ENCODE results near the gene ZNF148.

The ZNF148 gene

GRCh38 chr3:125281381-125281780, 93.7 kb downstream of the ZNF148 start:
- Histone ChIP-seq H3K9me3 (ENCODE audit: control insufficient read depth, low read length) (no peaks in the 10 kb centered on the region), H3K4me1 (ENCODE audit: control insufficient read depth, insufficient read depth, low read length, poor library complexity, severe bottlenecking) (no peaks in the 10 kb centered on the region), H3K27ac (ENCODE audit: low read depth, low read length, severe bottlenecking) (no peak overlapping the region), H3K4me3 (ENCODE audit: extremely low read depth, insufficient read depth, low read length, poor library complexity, severe bottlenecking) (no peak overlapping the region), H3K36me3 (ENCODE audit: control insufficient read depth, insufficient read depth, low read length) (no peaks in the 10 kb centered on the region)
- 86 to 100% methylated on average over 1 of the region's 1 CpG for WGBS, 2 experiments (ENCODE audit: insufficient coverage in 2 of 2)

GRCh38 chr3:125280668-125281361, 94.3 kb downstream of the ZNF148 start:
- WGBS, 2 experiments (ENCODE audit: insufficient coverage in 2 of 2), result no CpG with 5 or more reads among the region's 2 CpGs
- peaks cover 2% of the 10 kb centered on the region for H3K36me3 ChIP-seq (ENCODE audit: control insufficient read depth, insufficient read depth, low read length)
- H3K4me3 ChIP-seq (ENCODE audit: extremely low read depth, insufficient read depth, low read length, poor library complexity, severe bottlenecking), result no peak overlapping the region
- H3K9me3 ChIP-seq (ENCODE audit: control insufficient read depth, low read length), result no peaks in the 10 kb centered on the region
- H3K4me1 ChIP-seq (ENCODE audit: control insufficient read depth, insufficient read depth, low read length, poor library complexity, severe bottlenecking), result no peaks in the 10 kb centered on the region
- H3K27ac ChIP-seq (ENCODE audit: low read depth, low read length, severe bottlenecking), result no peak overlapping the region

- H3K4me1 ChIP-seq (ENCODE audit: control insufficient read depth, insufficient read depth, low read length, poor library complexity, severe bottlenecking), result no peaks in the 10 kb centered on the region
- H3K27ac ChIP-seq (ENCODE audit: low read depth, low read length, severe bottlenecking), result no peak overlapping the region
- H3K9me3 ChIP-seq (ENCODE audit: control insufficient read depth, low read length), result no peaks in the 10 kb centered on the region
- H3K36me3 ChIP-seq (ENCODE audit: control insufficient read depth, insufficient read depth, low read length), result peaks cover 6% of the 10 kb centered on the region
- 93 to 97% methylated on average over 2 of the region's 2 CpGs for WGBS, 2 experiments (ENCODE audit: insufficient coverage in 2 of 2)
- H3K4me3 ChIP-seq (ENCODE audit: extremely low read depth, insufficient read depth, low read length, poor library complexity, severe bottlenecking), result no peak overlapping the region
These were observed 97.0 kb downstream of the ZNF148 start for GRCh38 chr3:125278155-125278554.

- Histone ChIP-seq H3K9me3 (ENCODE audit: control insufficient read depth, low read length) (peaks cover 4% of the 10 kb centered on the region), H3K4me3 (ENCODE audit: extremely low read depth, insufficient read depth, low read length, poor library complexity, severe bottlenecking) (no peak overlapping the region), H3K36me3 (ENCODE audit: control insufficient read depth, insufficient read depth, low read length) (peaks cover 24% of the 10 kb centered on the region), H3K27ac (ENCODE audit: low read depth, low read length, severe bottlenecking) (no peak overlapping the region), H3K4me1 (ENCODE audit: control insufficient read depth, insufficient read depth, low read length, poor library complexity, severe bottlenecking) (no peaks in the 10 kb centered on the region)
- 86 to 95% methylated on average over 6 of the region's 7 CpGs for whole genome bisulfite sequencing, 2 experiments (ENCODE audit: insufficient coverage in 2 of 2)
These were observed 104.0 kb downstream of the ZNF148 start for GRCh38 chr3:125271127-125271526.

GRCh38 chr3:125267460-125267859, 107.7 kb downstream of the ZNF148 start:
- Histone ChIP-seq H3K9me3 (ENCODE audit: control insufficient read depth, low read length) (peaks cover 4% of the 10 kb centered on the region), H3K27ac (ENCODE audit: low read depth, low read length, severe bottlenecking) (no peak overlapping the region), H3K4me3 (ENCODE audit: extremely low read depth, insufficient read depth, low read length, poor library complexity, severe bottlenecking) (no peak overlapping the region), H3K4me1 (ENCODE audit: control insufficient read depth, insufficient read depth, low read length, poor library complexity, severe bottlenecking) (no peaks in the 10 kb centered on the region), H3K36me3 (ENCODE audit: control insufficient read depth, insufficient read depth, low read length) (peaks cover 24% of the 10 kb centered on the region)
- WGBS, 2 experiments (ENCODE audit: insufficient coverage in 2 of 2), result 86% methylated on average over 1 of the region's 1 CpG; no CpG with 5 or more reads in 1 of the 2 experiments

- Histone ChIP-seq H3K4me3 (ENCODE audit: extremely low read depth, insufficient read depth, low read length, poor library complexity, severe bottlenecking) (no peak overlapping the region), H3K4me1 (ENCODE audit: control insufficient read depth, insufficient read depth, low read length, poor library complexity, severe bottlenecking) (no peaks in the 10 kb centered on the region), H3K36me3 (ENCODE audit: control insufficient read depth, insufficient read depth, low read length) (peaks cover 22% of the 10 kb centered on the region), H3K9me3 (ENCODE audit: control insufficient read depth, low read length) (peaks cover 4% of the 10 kb centered on the region), H3K27ac (ENCODE audit: low read depth, low read length, severe bottlenecking) (no peak overlapping the region)
- WGBS, 2 experiments (ENCODE audit: insufficient coverage in 2 of 2), result 90% methylated on average over 2 of the region's 3 CpGs; no CpG with 5 or more reads in 1 of the 2 experiments
These were observed 108.2 kb downstream of the ZNF148 start for GRCh38 chr3:125266971-125267370.

GRCh38 chr3:125262161-125262560, 113.0 kb downstream of the ZNF148 start:
- Histone ChIP-seq H3K4me1 (ENCODE audit: control insufficient read depth, insufficient read depth, low read length, poor library complexity, severe bottlenecking) (no peaks in the 10 kb centered on the region), H3K36me3 (ENCODE audit: control insufficient read depth, insufficient read depth, low read length) (peaks cover 23% of the 10 kb centered on the region), H3K27ac (ENCODE audit: low read depth, low read length, severe bottlenecking) (no peak overlapping the region), H3K9me3 (ENCODE audit: control insufficient read depth, low read length) (peaks cover 2% of the 10 kb centered on the region), H3K4me3 (ENCODE audit: extremely low read depth, insufficient read depth, low read length, poor library complexity, severe bottlenecking) (no peak overlapping the region)
- WGBS, 2 experiments (ENCODE audit: insufficient coverage in 2 of 2), result 92 to 100% methylated on average over 1 of the region's 1 CpG

- WGBS, 2 experiments (ENCODE audit: insufficient coverage in 2 of 2), result 100% methylated on average over 1 of the region's 1 CpG; no CpG with 5 or more reads in 1 of the 2 experiments
- H3K4me3 ChIP-seq (ENCODE audit: extremely low read depth, insufficient read depth, low read length, poor library complexity, severe bottlenecking), result no peak overlapping the region
- peaks cover 26% of the 10 kb centered on the region for H3K36me3 ChIP-seq (ENCODE audit: control insufficient read depth, insufficient read depth, low read length)
- peaks cover 6% of the 10 kb centered on the region for H3K9me3 ChIP-seq (ENCODE audit: control insufficient read depth, low read length)
- H3K27ac ChIP-seq (ENCODE audit: low read depth, low read length, severe bottlenecking), result no peak overlapping the region
- no peaks in the 10 kb centered on the region for H3K4me1 ChIP-seq (ENCODE audit: control insufficient read depth, insufficient read depth, low read length, poor library complexity, severe bottlenecking)
These were observed 114.1 kb downstream of the ZNF148 start for GRCh38 chr3:125261031-125261430.

- WGBS, 2 experiments (ENCODE audit: insufficient coverage in 2 of 2), result 90% methylated on average over 2 of the region's 2 CpGs; no CpG with 5 or more reads in 1 of the 2 experiments
- Histone ChIP-seq H3K4me3 (ENCODE audit: extremely low read depth, insufficient read depth, low read length, poor library complexity, severe bottlenecking) (no peak overlapping the region), H3K9me3 (ENCODE audit: control insufficient read depth, low read length) (peaks cover 6% of the 10 kb centered on the region), H3K4me1 (ENCODE audit: control insufficient read depth, insufficient read depth, low read length, poor library complexity, severe bottlenecking) (no peaks in the 10 kb centered on the region), H3K36me3 (ENCODE audit: control insufficient read depth, insufficient read depth, low read length) (peaks cover 26% of the 10 kb centered on the region), H3K27ac (ENCODE audit: low read depth, low read length, severe bottlenecking) (no peak overlapping the region)
These were observed 115.0 kb downstream of the ZNF148 start for GRCh38 chr3:125260158-125260557.

- Histone ChIP-seq H3K27ac (ENCODE audit: low read depth, low read length, severe bottlenecking) (no peak overlapping the region), H3K4me3 (ENCODE audit: extremely low read depth, insufficient read depth, low read length, poor library complexity, severe bottlenecking) (no peak overlapping the region), H3K9me3 (ENCODE audit: control insufficient read depth, low read length) (peaks cover 6% of the 10 kb centered on the region), H3K36me3 (ENCODE audit: control insufficient read depth, insufficient read depth, low read length) (peaks cover 21% of the 10 kb centered on the region), H3K4me1 (ENCODE audit: control insufficient read depth, insufficient read depth, low read length, poor library complexity, severe bottlenecking) (no peaks in the 10 kb centered on the region)
- WGBS, 2 experiments (ENCODE audit: insufficient coverage in 2 of 2), result 100% methylated on average over 2 of the region's 4 CpGs; no CpG with 5 or more reads in 1 of the 2 experiments
These were observed 117.6 kb downstream of the ZNF148 start for GRCh38 chr3:125257536-125257935.

- Histone ChIP-seq H3K4me3 (ENCODE audit: extremely low read depth, insufficient read depth, low read length, poor library complexity, severe bottlenecking) (no peak overlapping the region), H3K27ac (ENCODE audit: low read depth, low read length, severe bottlenecking) (no peak overlapping the region), H3K36me3 (ENCODE audit: control insufficient read depth, insufficient read depth, low read length) (peaks cover 21% of the 10 kb centered on the region), H3K9me3 (ENCODE audit: control insufficient read depth, low read length) (peaks cover 6% of the 10 kb centered on the region), H3K4me1 (ENCODE audit: control insufficient read depth, insufficient read depth, low read length, poor library complexity, severe bottlenecking) (no peaks in the 10 kb centered on the region)
These were observed 118.5 kb downstream of the ZNF148 start for GRCh38 chr3:125256675-125257074.
